Measurements from ENCODE around the gene PRRT1. TPM values are rescaled to one million over a fixed set of nuclear protein-coding genes. Genes with fewer than 3 reads are reported as not detected.

PRRT1 gene
- total RNA-seq, 1 donor from 2014 or later: 3.1 TPM

DNA sequence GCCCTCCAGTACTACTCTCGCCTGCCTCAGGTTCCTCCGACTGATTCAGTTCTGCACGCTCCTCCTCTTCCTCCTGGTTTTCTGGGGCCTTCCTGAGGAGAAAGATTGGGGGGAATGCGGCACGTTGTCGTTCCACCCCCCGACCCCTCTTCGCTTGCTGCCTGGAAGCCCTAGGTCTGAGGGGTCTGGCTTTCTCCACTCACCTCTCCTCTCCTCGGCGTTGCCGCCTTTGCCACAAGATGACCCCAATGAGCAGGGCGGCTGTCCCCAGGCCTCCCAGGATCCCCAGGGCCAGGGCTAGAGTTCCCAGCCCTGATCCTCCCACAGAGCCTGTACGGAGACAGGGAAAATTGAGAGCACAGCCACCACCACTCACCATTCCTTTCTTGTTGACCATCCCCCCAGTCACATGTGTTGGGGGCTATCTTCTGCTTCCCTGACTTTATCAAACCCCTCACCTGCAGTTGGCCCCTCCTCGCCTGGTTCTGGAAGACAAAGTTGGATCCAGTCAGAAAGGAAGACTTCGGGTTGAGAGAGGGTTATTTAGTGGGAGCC is 29.5 kb upstream of the PRRT1 start:
- H3K9me3 Mint-ChIP-seq: no peaks in the 10 kb centered on the region
- H3K27me3 Mint-ChIP-seq (ENCODE audit: low read depth): peaks cover 6% of the 10 kb centered on the region
- DNase-seq (ENCODE audit: low read depth, low spot score): no peak
- H3K27ac Mint-ChIP-seq (ENCODE audit: unreplicated experiment): no peak overlapping the region
- TF ChIP-seq, protein P1, sequence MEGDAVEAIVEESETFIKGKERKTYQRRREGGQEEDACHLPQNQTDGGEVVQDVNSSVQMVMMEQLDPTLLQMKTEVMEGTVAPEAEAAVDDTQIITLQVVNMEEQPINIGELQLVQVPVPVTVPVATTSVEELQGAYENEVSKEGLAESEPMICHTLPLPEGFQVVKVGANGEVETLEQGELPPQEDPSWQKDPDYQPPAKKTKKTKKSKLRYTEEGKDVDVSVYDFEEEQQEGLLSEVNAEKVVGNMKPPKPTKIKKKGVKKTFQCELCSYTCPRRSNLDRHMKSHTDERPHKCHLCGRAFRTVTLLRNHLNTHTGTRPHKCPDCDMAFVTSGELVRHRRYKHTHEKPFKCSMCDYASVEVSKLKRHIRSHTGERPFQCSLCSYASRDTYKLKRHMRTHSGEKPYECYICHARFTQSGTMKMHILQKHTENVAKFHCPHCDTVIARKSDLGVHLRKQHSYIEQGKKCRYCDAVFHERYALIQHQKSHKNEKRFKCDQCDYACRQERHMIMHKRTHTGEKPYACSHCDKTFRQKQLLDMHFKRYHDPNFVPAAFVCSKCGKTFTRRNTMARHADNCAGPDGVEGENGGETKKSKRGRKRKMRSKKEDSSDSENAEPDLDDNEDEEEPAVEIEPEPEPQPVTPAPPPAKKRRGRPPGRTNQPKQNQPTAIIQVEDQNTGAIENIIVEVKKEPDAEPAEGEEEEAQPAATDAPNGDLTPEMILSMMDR (conservative IDR thresholded peaks at IDR 0.05): no peak
- H3K4me1 Mint-ChIP-seq: peaks cover 53% of the 10 kb centered on the region
- H3K4me3 Mint-ChIP-seq: peak overlapping the region; percentile 76
- peaks cover 7% of the 10 kb centered on the region for H3K36me3 Mint-ChIP-seq (ENCODE audit: low read depth)

DNA sequence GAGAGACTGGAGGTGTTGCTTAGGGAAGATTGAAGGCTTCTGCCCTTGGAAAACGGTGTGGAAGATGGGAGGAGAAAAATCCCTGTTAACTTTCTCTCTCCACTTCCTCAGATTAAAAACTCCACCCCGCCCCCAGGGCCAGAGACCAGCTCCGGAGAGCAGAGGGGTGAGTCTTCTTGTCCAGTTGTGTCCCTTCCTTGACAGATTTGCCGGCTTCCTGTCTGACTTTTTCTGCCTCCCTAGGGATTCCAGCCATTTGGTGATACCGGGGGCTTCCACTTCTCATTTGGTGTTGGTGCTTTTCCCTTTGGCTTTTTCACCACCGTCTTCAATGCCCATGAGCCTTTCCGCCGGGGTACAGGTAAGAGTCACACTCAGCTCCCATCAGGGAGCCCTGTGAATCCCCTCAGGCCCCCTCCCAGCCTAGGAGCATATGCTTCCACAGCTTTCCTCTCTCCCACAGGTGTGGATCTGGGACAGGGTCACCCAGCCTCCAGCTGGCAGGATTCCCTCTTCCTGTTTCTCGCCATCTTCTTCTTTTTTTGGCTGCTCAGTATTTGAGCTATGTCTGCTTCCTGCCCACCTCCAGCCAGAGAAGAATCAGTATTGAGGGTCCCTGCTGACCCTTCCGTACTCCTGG is 28.1 kb upstream of the PRRT1 start:
- TF ChIP-seq, protein P1 (conservative IDR thresholded peaks at IDR 0.05): no peak
- Mint-ChIP-seq H3K27me3 (ENCODE audit: low read depth) (peaks cover 6% of the 10 kb centered on the region), H3K4me1 (peaks cover 51% of the 10 kb centered on the region), H3K9me3 (no peaks in the 10 kb centered on the region), H3K4me3 (peak overlapping the region; percentile 76), H3K27ac (ENCODE audit: unreplicated experiment) (no peak overlapping the region), H3K36me3 (ENCODE audit: low read depth) (peaks cover 4% of the 10 kb centered on the region)
- DNase-seq (ENCODE audit: low read depth, low spot score): no peak

DNA sequence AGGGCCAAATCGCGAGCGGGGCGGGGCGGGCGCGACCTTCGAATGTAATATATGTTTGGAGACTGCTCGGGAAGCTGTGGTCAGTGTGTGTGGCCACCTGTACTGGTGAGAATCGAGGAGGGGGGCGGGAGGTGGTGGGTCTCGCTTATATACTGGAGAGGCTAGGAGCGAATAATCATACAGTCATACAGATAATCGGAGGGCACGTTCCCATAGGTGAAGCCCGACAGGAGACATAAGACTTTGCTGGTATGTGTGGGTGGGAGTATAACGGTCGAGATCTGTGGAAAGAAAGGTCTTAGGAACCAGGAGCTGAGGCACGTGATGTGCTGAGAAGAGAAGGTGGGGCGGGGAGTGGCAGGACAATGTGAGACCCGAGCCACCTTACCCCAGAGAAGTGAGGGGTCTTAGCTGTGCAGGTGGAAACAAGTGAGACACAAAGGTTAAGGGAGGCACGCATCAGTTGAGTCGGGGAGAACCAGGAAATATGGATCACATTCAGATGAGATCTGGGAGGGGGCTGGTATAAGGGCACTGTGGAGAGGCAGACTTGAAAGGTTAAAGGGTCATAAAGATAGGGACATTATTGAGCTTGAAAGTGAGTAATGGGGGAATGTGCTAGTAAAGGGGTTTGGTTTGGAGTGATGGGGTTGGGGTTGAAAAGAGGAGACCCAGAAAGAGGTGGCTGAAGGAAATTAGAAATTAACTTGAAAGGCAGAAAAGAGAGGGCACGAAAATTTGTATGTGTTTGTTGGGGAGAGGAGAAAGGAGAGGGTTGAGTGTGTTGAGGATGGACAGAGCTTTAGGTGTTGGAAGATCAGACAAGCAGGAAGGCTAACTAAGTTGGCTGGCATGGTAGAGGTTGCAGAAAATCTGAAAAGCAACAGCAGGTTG is 27.1 kb upstream of the PRRT1 start:
- peak overlapping the region; percentile 98 for H3K27ac Mint-ChIP-seq (ENCODE audit: unreplicated experiment)
- no peak for DNase-seq (ENCODE audit: low read depth, low spot score)
- H3K9me3 Mint-ChIP-seq: no peaks in the 10 kb centered on the region
- H3K27me3 Mint-ChIP-seq (ENCODE audit: low read depth): peaks cover 6% of the 10 kb centered on the region
- peaks cover 4% of the 10 kb centered on the region for H3K36me3 Mint-ChIP-seq (ENCODE audit: low read depth)
- H3K4me1 Mint-ChIP-seq: peaks cover 60% of the 10 kb centered on the region
- peak overlapping the region; percentile 98 for H3K4me3 Mint-ChIP-seq
- TF ChIP-seq, protein P1 (conservative IDR thresholded peaks at IDR 0.05): no peak

DNA sequence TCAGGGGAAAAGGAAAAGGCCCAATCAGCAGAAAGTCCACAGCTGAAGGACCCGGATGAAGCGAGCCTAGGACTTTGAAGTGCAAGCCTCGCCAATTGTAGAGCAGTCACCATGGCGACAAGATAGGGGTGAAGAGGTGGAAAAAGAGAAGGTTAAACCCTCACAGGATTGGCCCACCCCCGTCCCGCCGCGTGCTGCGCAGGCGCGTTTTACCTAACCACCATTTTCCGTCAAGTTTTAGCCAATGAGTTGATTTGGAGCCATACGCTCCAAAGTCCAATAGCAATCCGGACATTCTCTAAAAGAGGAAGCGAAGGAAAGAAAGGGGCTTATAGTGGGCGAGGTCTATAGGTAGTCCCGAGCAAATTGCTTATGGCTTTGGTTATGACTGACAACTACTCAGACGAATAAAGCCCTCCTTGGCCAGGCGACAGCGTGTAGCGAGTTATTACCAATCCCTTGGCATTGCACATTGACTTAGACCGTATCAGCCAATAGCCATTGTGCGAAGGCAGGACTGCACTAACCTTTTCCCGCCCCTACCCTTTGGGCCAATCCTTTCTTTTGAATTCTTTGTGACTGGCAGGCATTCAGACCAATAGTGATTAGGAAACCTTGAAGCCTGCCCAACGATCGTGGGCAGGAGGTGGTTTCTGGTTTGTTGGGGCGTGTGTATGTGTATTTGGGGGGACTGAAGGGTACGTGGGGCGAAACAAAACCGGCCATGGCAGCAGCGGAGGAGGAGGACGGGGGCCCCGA is 26.2 kb upstream of the PRRT1 start, which contains the start of gene RNF5:
RNF5 (plus strand) TSS at position 618 of the 759 bp plus-strand sequence; CDS start at position 725, 107 bp downstream.
- H3K27ac Mint-ChIP-seq (ENCODE audit: unreplicated experiment): peak within 1 kb of the TSS; percentile 98
- peak within 1 kb of the TSS; percentile 98 for H3K4me3 Mint-ChIP-seq
- no peaks in the 10 kb centered on the region for H3K9me3 Mint-ChIP-seq
- H3K27me3 Mint-ChIP-seq (ENCODE audit: low read depth): peaks cover 6% of the 10 kb centered on the region
- peaks cover 4% of the 10 kb centered on the region for H3K36me3 Mint-ChIP-seq (ENCODE audit: low read depth)
- TF ChIP-seq, protein P1 (conservative IDR thresholded peaks at IDR 0.05): no peak
- DNase-seq (ENCODE audit: low read depth, low spot score): peak; percentile 90
- peaks cover 63% of the 10 kb centered on the region for H3K4me1 Mint-ChIP-seq

Data from neural crest cell (in vitro differentiated cells).